HepG2 (cell line): ENCODE measurements around the gene SBNO1. TPM values are rescaled to one million over a fixed set of nuclear protein-coding genes. Genes with fewer than 3 reads are reported as not detected.

Source experiments
- ATAC-seq: fragments of 200-7000 bp; cut with Tn5 transposase; 3 replicates; pipeline ENCODE4 v1.9.1; 2020; ENCODE audit warnings: mild to moderate bottlenecking, moderate library complexity
- BruUV-seq: library from RNA; stranded (reverse); fragments of 400-500 nt; replicated peaks from 2 replicates; lab custom pipeline; 2021; lab: Mats Ljungman, UMichigan
- CTCF ChIA-PET: fragments of 300-600 bp; formaldehyde crosslinking; extraction: SDS; loops from one replicate; lab custom pipeline; 2021; ENCODE audit warnings: low total read pairs, inconsistent platforms, low intra/inter-chr PET ratio; lab: Yijun Ruan, JAX
- POLR2A ChIA-PET: fragments of 350-600 bp; sonication (Branson Sonifier 250); formaldehyde crosslinking; loops from one replicate; lab custom pipeline; 2020; ENCODE audit warnings: antibody characterized with exemption, inconsistent platforms; lab: Yijun Ruan, JAX
- DNase-seq: peaks from one replicate; pipeline ENCODE4 v3.0.0-alpha.2; 2015; ENCODE audit warnings: low spot score
- FAIRE-seq: peaks from 3 replicates; lab custom pipeline; 2011; peaks lifted over from hg19 to GRCh38; lab: Jason Lieb, UNC
- H2AFZ ChIP-seq: one replicate; pipeline ENCODE4 v1.6.1; 2011; ENCODE audit warnings: low read length, inconsistent platforms
- H3K27ac ChIP-seq: fragments of 300-600 bp; 3 replicates; pipeline ENCODE4 v1.8.0; 2011; ENCODE audit warnings: mixed run types, mild to moderate bottlenecking, mixed read lengths, low read length, inconsistent platforms; ENCODE audit not compliant: insufficient read depth; ENCODE audit errors: extremely low read length
- H3K27me3 ChIP-seq, 2 experiments: fragments of 200-600 bp in 1 of 2; 2 replicates in 1 of 2; 3 replicates in 1 of 2; pipeline versions ENCODE4 v1.6.0 to v1.8.0; 2011; ENCODE audit warnings: low read length in 2 of 2, mild to moderate bottlenecking in 2 of 2, moderate library complexity in 2 of 2, inconsistent platforms in 1 of 2; ENCODE audit not compliant: insufficient read depth in 2 of 2, control insufficient read depth in 1 of 2
- H3K36me3 ChIP-seq, 2 experiments: fragments of 200-600 bp in 1 of 2; replicated peaks in 1 of 2; 2 replicates in 1 of 2; 3 replicates in 1 of 2; pipeline versions ENCODE4 v1.5.1 to v1.8.0; 2011; ENCODE audit warnings: low read length in 2 of 2, inconsistent platforms in 1 of 2; ENCODE audit not compliant: insufficient read depth in 2 of 2, control insufficient read depth in 1 of 2
- H3K4me1 ChIP-seq: 2 replicates; pipeline ENCODE4 v1.5.1; 2012; ENCODE audit warnings: low read length, inconsistent platforms; ENCODE audit not compliant: insufficient read depth
- H3K4me2 ChIP-seq: 2 replicates; pipeline ENCODE4 v1.6.0; 2011; ENCODE audit warnings: low read depth, low read length, inconsistent platforms
- H3K4me3 ChIP-seq, 3 experiments: fragments of 200-600 bp in 1 of 3; sonication (generic), shearing (Covaris generic) in 1 of 3; replicated peaks in 1 of 3; 2 replicates each; pipeline ENCODE4 v1.5.1; 2011 to 2016; ENCODE audit warnings: low read length in 3 of 3, inconsistent platforms in 2 of 3, low read depth in 2 of 3, mild to moderate bottlenecking in 2 of 3, control low read depth in 1 of 3, mixed read lengths in 1 of 3; ENCODE audit not compliant: insufficient read depth in 1 of 3
- H3K79me2 ChIP-seq: one replicate; pipeline ENCODE4 v1.6.1; 2011; ENCODE audit warnings: low read length, inconsistent platforms; ENCODE audit not compliant: insufficient read depth
- H3K9ac ChIP-seq: 2 replicates; pipeline ENCODE4 v1.6.0; 2011; ENCODE audit warnings: mild to moderate bottlenecking, low read depth, low read length, inconsistent platforms; ENCODE audit not compliant: insufficient read depth
- H3K9me3 ChIP-seq: 2 replicates; pipeline ENCODE4 v1.5.1; 2012; ENCODE audit warnings: mild to moderate bottlenecking, low read length
- H4K20me1 ChIP-seq: 2 replicates; pipeline ENCODE4 v1.6.0; 2011; ENCODE audit warnings: inconsistent platforms, mild to moderate bottlenecking, low read length, moderate library complexity; ENCODE audit not compliant: insufficient read depth
- AHR ChIP-seq: IDR thresholded peaks from 2 replicates; pipeline ENCODE4 v1.6.1; 2018; ENCODE audit warnings: missing genetic modification reagents, missing compliant biosample characterization
- AKAP8 ChIP-seq: sonication (generic); formaldehyde crosslinking; IDR thresholded peaks from 2 replicates; pipeline ENCODE4 v1.5.1; 2020; ENCODE audit warnings: mild to moderate bottlenecking, missing genetic modification reagents
- ARNTL ChIP-seq: sonication (generic); formaldehyde crosslinking; IDR thresholded peaks from 2 replicates; pipeline ENCODE4 v1.4.0; 2020; ENCODE audit warnings: mild to moderate bottlenecking, missing genetic modification reagents
- ESRRA ChIP-seq: sonication (generic); formaldehyde crosslinking; IDR thresholded peaks from 2 replicates; pipeline ENCODE4 v1.5.1; 2020; ENCODE audit warnings: mild to moderate bottlenecking, low read depth, missing genetic modification reagents
- EZH2 ChIP-seq: conservative IDR thresholded peaks from 2 replicates; pipeline ENCODE4 v1.6.1; 2012; ENCODE audit warnings: mild to moderate bottlenecking, low read depth, low read length, moderate library complexity
- IKZF5 ChIP-seq: IDR thresholded peaks from 2 replicates; pipeline ENCODE4 v1.6.1; 2018; ENCODE audit warnings: missing genetic modification reagents, mild to moderate bottlenecking, missing compliant biosample characterization
- NAIF1 ChIP-seq: sonication (generic); formaldehyde crosslinking; IDR thresholded peaks from 2 replicates; pipeline ENCODE4 v1.5.0; 2020; ENCODE audit warnings: mild to moderate bottlenecking, missing genetic modification reagents, borderline replicate concordance
- PRPF4 ChIP-seq: fragments of 200-400 bp; formaldehyde crosslinking; IDR thresholded peaks from 2 replicates; pipeline ENCODE4 v1.6.1; 2016; ENCODE audit warnings: low read length, low read depth; ENCODE audit not compliant: poor library complexity, severe bottlenecking
- ZBTB2 ChIP-seq: sonication (generic); formaldehyde crosslinking; IDR thresholded peaks from 2 replicates; pipeline ENCODE4 v1.8.0; 2022; ENCODE audit warnings: low read depth, missing genetic modification reagents
- ZBTB7B ChIP-seq: sonication (generic); formaldehyde crosslinking; IDR thresholded peaks from 2 replicates; pipeline ENCODE4 v1.4.0; 2020; ENCODE audit warnings: missing genetic modification reagents
- ZNF567 ChIP-seq: sonication (generic); formaldehyde crosslinking; IDR thresholded peaks from 2 replicates; pipeline ENCODE4 v1.8.1; 2023; ENCODE audit warnings: mild to moderate bottlenecking, missing genetic modification reagents, borderline replicate concordance
- WGBS: methylation state at CpG from one replicate; pipeline ENCODE4 v1.1.6; 2017; ENCODE audit warnings: low lambda C conversion rate; 5-methylcytosine and 5-hydroxymethylcytosine counted together
- in situ Hi-C: cut with HindIII; loops from 2 replicates; pipeline ENCODE4 v1.10.0; 2017; ENCODE audit warnings: low pct_unique_long_range_greater_than_20kb; ENCODE audit not compliant: extremely low pct_ligation_motif_present
- intact Hi-C: fragments of 100-400 bp; cut with micrococcal nuclease; formaldehyde crosslinking; loops from one replicate; pipeline ENCODE4 v1.10.0; 2022; ENCODE audit not compliant: unreplicated experiment
- polyA plus RNA-seq, 8 experiments: library from polyadenylated mRNA; depleted of rRNA in 3 of 8; stranded (reverse) in 7 of 8; unstranded in 1 of 8; fragments of >200 nt; fragmentation: Illumina TruSeq in 4 of 8; extraction: Trizol in 4 of 8; gene quantifications; 2 replicates each; pipeline versions ENCODE4 v1.2.1 to v1.2.3, GENCODE V29; 2011 to 2016; ENCODE audit warnings: low read depth in 4 of 8, missing spikeins in 1 of 8, mixed read lengths in 1 of 8; ENCODE audit not compliant: insufficient read depth in 1 of 8
- total RNA-seq, 5 experiments: library from RNA; depleted of rRNA; stranded (reverse); fragments of >200 nt; fragmentation: Illumina TruSeq; extraction: Trizol; gene quantifications; 2 replicates each; pipeline ENCODE4 v1.2.3, GENCODE V29; 2016; ENCODE audit warnings: low read depth in 1 of 5
- TF ChIP-seq, protein P1 (sequence below): sonication (generic); formaldehyde crosslinking; IDR thresholded peaks from 2 replicates; pipeline ENCODE4 v1.4.0; 2020; ENCODE audit warnings: missing genetic modification reagents, borderline replicate concordance

The SBNO1 gene
- total and polyA plus RNA-seq, 2 of the 13 experiments (the other 11 are each of a cell fraction or from before 2014, with no cell fraction given), result 10.9 to 40.2 TPM

GRCh38 chr12:123267335-123267920 is 97.2 kb downstream of the SBNO1 start:
- Histone ChIP-seq H3K4me3 (no peak overlapping the region), H3K4me1 (peaks cover 19% of the 10 kb centered on the region), H2AFZ (no peak overlapping the region), H3K4me2 (no peak overlapping the region), H3K9me3 (no peaks in the 10 kb centered on the region), H3K27me3 (no peaks in the 10 kb centered on the region; a peak in 1 of 5 replicates), H3K79me2 (peaks cover 46% of the 10 kb centered on the region), H3K27ac (no peak overlapping the region), H3K9ac (no peak overlapping the region), H4K20me1 (no peaks in the 10 kb centered on the region), H3K36me3 (peaks cover 23 to 38% of the 10 kb centered on the region in 2 experiments)
- no peak for DNase-seq
- no peak for FAIRE-seq
- intact Hi-C loops (no loop called here), in situ Hi-C loops (no loop called here)
- ATAC-seq, result no peak
- no TSS peak for BruUV-seq
- TF ChIP-seq ZNF567 (CRISPR knock-in tag) (no peak), EZH2 (no peak), ARNTL (CRISPR knock-in tag) (no peak), PRPF4 (no peak), ZBTB7B (no peak), AHR (CRISPR knock-in tag) (no peak)
- ChIA-PET CTCF (no interaction called here), POLR2A (interaction anchor here (2.0 to 4.6 kb wide), 2 partner anchors 35 to 98 kb away, joined by 8 to 18 read pairs; partner anchors contain the start of genes MPHOSPH9 and MTRFR)
- 96% methylated on average over 4 of the region's 7 CpGs for WGBS

- no TSS peak for BruUV-seq
- Histone ChIP-seq H3K36me3 (peaks cover 26 to 45% of the 10 kb centered on the region in 2 experiments), H3K79me2 (peaks cover 46% of the 10 kb centered on the region), H3K4me3 (no peak overlapping the region), H3K4me1 (peaks cover 15% of the 10 kb centered on the region), H3K9ac (no peak overlapping the region), H3K4me2 (no peak overlapping the region), H3K27ac (no peak overlapping the region), H3K27me3 (no peaks in the 10 kb centered on the region; a peak in 1 of 5 replicates), H3K9me3 (no peaks in the 10 kb centered on the region), H2AFZ (no peak overlapping the region), H4K20me1 (no peaks in the 10 kb centered on the region)
- ATAC-seq (no peak), DNase-seq (no peak), FAIRE-seq (no peak)
- ChIA-PET CTCF (no interaction called here), POLR2A (interaction anchor here (4.6 kb wide), 1 partner anchor 34 kb away, joined by 18 read pairs; the partner anchor contains the start of genes MPHOSPH9 and MTRFR)
- intact Hi-C loops (no loop called here), in situ Hi-C loops (no loop called here)
- 98% methylated on average over 16 of the region's 19 CpGs for WGBS
- TF ChIP-seq, protein P1, sequence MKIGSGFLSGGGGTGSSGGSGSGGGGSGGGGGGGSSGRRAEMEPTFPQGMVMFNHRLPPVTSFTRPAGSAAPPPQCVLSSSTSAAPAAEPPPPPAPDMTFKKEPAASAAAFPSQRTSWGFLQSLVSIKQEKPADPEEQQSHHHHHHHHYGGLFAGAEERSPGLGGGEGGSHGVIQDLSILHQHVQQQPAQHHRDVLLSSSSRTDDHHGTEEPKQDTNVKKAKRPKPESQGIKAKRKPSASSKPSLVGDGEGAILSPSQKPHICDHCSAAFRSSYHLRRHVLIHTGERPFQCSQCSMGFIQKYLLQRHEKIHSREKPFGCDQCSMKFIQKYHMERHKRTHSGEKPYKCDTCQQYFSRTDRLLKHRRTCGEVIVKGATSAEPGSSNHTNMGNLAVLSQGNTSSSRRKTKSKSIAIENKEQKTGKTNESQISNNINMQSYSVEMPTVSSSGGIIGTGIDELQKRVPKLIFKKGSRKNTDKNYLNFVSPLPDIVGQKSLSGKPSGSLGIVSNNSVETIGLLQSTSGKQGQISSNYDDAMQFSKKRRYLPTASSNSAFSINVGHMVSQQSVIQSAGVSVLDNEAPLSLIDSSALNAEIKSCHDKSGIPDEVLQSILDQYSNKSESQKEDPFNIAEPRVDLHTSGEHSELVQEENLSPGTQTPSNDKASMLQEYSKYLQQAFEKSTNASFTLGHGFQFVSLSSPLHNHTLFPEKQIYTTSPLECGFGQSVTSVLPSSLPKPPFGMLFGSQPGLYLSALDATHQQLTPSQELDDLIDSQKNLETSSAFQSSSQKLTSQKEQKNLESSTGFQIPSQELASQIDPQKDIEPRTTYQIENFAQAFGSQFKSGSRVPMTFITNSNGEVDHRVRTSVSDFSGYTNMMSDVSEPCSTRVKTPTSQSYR, result no peak
- TF ChIP-seq ZBTB2 (CRISPR knock-in tag) (no peak), ESRRA (CRISPR knock-in tag) (no peak), AKAP8 (CRISPR knock-in tag) (peak; percentile 31; the same call in 1 of the 2 replicates), IKZF5 (CRISPR knock-in tag) (no peak), NAIF1 (CRISPR knock-in tag) (no peak)
Measured at GRCh38 chr12:123266679-123267277, 97.9 kb downstream of the SBNO1 start.
